HG03571 (cell line): ENCODE results near the gene SHOC2.

Experiments used
- ATAC-seq: cut with Tn5 transposase; IDR thresholded peaks from one replicate; pipeline ENCODE4 v1.9.1; 2021; ENCODE audit not compliant: unreplicated experiment

SHOC2 gene

DNA sequence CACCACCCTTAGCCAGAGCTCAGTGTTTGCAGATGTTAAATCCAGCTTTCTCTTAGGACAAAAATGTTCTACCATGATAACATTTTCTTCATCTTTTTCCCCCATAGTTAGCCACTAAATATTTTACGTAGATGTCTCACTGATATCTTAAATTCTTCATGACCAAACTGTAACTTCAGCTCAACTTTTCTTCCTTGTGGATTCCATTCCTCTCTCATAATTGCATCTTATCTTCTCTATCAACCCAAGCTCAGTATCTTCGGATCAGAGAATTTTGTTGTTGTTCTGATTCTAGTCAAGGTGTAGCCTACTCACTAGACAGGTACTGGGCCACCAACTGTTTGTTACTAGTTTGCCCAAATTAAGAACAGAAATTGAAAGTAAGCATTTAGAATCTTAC is 60.2 kb downstream of the SHOC2 start:
- no peak for ATAC-seq

DNA sequence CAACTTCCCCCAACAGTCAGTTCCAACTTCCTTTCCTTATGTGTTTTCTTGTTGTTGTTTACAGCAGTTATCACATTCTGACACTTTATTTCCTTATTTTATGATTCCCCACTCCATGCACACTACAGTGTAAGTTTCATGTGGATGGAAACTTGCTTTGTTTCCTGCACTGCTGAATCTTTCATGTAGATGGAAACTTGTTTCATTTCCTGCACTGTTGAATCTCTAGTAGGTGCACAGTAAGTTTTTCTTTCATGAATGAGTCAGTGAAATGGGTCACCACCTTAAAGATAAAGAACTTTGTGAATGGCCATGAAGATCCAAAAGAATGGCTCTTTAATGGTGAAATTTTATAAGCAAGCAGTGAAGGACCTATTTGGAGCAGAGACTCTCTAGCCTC is 61.4 kb downstream of the SHOC2 start:
- no peak for ATAC-seq

DNA sequence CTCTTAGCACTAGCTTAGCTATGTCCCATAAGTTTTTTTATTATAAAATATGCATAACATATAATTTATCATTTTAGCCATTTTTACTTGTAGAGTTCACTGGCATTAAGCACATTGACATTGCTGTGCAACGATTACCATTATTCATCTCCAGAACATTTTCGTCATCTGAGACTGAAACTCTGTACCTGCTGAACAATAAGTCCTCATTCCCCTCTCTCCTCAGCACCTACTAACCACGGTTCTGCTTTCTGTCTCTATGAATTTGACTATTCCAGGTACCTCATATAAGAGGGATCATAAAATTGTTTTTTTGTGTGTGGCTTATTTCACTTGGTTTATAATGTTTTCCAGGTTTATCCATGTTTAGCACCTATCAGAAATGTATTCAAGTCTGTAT is 64.1 kb downstream of the SHOC2 start:
- ATAC-seq: no peak

DNA sequence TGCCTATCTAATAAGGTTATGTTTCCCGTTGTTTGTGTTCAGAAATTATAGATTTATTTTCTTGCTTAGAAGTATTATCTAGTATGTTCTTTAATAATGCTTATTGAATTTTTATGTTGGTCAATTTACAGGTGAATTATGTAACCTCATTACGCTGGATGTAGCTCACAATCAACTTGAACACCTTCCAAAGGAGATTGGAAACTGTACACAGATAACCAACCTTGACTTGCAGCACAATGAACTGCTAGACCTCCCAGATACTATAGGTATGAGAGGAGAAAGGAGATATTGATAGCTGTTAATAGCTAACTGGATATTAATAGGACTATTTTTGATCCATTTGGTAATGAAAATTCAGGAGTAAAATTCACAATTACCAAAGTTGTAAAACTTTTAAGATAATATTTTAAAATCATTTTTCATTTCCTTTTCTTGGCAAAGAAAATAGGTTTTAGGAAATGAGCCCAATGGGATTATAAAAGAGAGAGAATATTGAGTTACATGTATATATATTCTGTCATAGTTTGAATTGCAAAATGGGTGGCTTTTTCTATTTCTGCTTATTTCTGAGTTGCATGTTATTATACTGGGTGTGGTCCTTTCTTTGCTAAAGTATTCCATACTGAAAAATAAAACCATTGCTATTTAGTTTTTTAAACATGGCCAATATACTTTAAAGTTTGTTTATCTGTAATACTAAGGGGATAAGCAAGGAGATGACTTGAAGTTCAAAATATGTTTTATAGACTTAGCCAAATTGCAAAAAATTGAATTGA is 66.3 kb downstream of the SHOC2 start:
- no peak for ATAC-seq

DNA sequence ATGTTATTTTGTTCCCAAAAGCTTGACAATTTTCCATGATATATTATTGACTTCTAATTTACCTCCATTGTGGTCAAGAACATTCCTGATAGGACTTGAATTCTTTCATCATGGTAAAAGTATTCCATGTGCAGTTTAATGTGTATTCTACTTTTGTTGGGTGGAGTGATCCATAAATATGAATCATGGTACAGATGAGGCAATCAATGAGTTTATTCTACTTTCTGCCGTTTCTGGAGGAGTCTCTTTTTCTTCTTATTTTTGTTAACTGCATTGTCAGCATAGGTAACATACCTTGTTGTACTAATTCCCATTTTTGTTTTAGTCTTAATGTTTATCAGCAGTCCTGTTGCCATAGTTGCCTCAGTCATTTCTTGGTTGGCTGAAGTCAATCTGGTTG is 69.6 kb downstream of the SHOC2 start:
- ATAC-seq: no peak

DNA sequence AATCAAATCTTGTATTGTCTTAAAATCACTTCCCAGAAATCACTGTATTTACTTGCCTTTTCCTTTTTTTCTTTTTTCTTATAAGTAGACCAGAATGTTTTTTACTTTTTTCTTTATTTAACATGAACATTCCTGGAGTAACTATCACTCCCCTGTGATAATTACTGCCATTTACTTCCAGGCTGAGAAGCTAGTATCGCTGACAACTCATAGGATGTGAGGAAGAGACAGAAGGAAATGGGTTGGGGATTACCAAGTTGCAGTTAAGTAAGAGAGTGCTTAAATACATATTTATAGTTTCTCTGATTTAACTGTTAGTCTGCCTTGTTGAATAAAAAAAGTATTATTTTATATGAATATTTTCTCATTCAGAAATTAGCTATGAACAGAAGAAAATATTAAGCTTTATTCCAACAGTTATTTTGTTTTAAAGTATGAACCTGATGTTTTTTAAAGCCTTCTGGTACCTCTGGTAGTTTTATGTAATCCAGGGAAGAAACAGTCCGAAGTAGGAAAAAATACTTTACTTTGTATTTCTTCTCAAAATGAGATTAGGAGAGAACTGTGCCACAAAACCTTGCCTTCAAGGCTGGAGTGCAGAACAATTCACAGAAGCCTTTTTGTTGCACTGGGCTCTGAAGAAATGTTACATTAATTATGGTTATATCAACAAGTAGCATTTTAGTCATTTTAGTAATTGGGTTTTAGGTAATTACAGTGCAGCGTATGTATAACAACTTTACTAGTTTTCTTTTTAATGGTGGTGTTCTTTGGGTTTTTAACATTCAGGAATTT is 72.8 kb downstream of the SHOC2 start:
- no peak for ATAC-seq

DNA sequence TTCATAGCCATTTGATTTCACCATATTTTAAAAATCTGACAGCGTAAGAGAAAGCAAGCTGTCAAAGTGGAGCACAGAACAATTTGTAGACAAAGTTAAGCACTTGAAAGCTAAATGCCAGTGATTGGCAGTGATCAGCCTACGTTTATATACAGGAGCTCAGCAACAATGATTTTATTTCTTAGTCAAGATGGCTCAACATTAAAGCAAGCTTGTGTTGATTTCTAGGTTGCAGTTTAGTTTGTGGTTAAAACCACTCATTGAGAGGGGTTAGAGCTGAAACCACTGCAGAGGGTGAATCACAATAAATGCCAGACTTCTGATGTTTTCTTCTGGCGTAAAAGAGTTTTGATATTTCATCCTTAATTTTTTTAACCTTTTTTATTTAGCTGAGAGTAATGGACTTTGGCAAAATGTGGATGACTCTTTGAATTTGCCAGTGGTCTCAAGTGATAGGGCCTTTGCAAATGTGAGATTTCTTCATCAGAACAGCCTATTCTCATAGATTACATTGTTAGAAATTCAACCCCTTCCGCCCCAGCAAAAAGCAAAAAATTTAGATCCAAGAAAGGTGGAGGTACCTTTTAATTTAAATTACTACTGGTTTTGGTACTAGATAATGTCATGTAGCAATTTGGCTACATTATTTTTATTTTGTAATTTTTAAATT is 73.8 kb downstream of the SHOC2 start:
- no peak for ATAC-seq

DNA sequence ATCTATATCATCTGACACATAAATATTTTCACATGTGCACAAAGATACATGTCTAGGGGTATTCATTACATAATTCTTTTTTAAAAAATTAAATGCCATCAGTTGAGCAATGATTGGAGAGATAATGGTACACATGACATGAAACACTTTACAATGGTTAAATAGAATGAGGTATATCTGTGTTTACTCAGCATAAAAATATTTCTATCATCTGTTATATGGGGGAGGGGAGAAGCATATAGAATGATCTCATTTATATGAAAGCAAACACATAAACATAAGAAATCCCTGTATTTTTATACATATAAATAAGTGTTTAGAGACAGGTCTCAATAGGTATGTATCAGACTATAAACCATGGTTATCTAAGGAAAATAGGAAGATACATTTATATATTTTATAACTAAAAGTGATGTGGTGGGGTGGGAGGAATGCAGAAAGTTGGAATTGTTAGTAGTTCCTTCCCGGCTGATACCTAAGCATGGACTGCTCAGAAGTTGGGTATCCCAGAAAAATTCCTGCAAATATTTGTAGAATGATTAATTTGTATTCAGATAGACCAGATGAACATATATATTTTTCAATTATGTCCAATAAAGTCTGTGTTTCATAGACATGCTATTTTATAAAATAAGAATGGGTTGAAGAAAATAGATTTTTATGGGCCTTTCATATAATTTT is 75.1 kb downstream of the SHOC2 start:
- ATAC-seq: no peak

DNA sequence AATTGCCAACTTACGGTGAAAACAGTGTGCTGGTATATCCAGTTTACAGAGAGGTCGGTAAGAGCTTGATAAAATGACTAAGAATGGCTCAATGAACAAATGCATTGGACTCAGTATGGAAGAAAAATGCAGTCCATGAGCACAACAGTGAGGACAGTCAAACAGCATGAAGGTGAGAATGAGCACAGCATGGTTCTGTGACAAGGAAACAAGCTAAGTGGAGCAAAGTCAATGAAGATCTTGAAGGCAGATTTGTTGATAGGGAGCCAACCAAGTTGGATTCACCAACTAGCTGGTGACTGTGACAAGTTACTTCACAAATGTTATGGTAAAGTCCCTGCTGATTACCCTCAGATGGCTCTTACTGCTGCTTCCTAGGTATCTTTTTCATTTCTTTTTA is 75.9 kb downstream of the SHOC2 start:
- ATAC-seq: no peak

DNA sequence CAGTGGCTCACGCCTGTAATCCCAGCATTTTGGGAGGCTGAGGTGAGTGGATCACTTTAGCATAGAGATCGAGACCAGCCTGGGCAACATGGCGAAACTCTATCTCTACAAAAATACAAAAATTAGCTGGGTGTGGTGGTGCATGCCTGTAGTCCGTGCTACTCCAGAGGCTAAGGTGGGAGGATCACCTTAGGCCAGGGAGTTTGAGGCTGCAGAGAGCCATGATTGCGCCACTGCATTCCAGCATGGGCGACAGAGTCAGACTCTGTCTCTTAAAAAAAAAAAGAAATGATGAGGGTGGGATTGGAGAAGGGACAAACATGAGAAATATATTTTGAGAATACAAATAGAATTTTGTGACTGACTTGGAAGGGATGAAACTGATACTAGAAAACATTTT is 76.9 kb downstream of the SHOC2 start:
- no peak for ATAC-seq

DNA sequence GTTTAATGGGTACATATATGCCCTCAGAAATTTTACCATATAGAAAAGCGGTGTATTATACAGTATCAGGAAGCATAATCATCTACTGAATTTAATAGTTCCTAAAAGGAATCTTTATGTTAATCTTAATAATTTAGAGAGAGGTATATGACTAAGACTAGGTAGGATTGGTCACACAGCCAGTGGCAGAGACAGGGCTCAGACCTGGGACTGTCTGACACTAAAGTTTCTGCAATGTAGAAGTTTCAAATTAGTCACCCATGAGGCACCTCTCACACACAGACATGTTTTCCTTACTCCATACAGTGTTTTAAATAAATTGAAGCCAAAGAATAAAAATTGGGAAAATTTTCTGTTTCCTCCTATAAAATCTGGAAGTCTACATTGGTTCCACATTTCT is 84.6 kb downstream of the SHOC2 start:
- no peak for ATAC-seq

DNA sequence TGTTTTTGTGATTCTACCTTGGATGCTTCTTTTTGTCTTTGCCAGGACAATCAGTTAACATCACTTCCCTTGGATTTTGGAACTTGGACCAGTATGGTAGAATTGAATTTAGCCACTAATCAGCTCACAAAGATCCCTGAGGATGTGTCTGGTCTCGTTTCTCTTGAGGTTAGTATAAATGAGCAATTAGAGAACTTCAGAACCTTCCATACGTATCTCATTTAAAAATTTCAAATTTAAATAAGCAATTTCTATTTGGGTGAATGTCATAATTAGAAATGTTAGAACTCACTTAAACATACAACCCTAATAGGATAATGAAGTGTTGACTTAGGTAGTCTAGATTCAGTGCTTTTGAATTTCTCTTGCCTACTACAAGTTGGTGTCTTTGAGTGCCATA is 88.1 kb downstream of the SHOC2 start:
- ATAC-seq: no peak

DNA sequence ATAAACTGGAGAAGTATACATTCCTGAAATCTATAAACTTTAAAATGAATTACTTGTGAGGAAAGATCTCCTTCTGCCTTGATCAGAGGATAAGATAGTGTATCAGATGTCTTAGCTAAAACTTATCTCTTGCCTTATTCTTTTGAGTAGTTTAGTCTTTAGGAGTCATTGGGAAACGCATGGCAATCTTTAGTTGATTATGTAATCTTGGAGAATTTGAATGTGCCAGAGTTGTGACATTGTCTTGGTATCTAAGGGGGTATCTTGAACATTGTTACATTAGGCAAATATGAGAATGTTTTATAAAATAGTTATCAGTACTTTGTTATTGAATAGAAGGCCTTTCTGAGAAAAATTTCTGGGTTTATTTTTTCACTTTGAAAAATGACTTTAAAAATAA is 95.8 kb downstream of the SHOC2 start:
- no peak for ATAC-seq

DNA sequence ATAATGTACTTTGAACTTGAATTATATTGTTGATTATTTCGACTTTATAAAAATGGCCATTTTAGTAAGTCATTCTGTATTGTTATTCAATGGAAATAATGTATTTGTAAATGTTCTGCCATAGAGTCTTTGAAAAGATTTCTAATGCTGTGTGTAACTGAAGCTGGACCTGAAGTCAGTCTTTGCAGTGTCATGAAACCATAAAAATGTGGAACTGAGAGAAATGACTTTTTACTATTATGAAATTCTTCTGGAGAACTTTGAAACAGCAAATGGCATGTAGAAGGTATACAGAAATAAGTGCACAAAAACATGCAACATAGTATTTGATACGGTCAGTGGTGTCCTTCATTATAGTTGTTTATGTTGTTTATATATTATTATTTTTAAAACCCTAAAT is 97.7 kb downstream of the SHOC2 start:
- no peak for ATAC-seq

DNA sequence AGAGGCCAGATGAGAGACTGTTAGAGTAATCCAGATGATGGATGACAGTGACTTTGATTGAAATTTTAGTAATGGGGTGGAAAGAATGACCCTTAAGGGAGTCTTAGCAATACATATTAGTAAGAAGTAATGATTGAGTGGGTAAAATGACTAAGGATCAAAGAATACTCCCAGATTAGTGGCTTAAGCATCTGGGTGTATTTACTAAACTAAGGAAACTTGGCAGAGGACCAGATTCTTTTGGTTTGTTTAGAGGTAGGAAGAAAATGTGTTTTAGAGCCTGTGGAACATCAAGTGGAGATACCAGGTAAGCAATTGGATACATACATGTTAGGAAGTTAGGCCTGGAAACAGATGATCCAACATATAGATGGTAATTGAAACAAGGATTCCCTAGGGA is 98.6 kb downstream of the SHOC2 start:
- ATAC-seq: no peak

DNA sequence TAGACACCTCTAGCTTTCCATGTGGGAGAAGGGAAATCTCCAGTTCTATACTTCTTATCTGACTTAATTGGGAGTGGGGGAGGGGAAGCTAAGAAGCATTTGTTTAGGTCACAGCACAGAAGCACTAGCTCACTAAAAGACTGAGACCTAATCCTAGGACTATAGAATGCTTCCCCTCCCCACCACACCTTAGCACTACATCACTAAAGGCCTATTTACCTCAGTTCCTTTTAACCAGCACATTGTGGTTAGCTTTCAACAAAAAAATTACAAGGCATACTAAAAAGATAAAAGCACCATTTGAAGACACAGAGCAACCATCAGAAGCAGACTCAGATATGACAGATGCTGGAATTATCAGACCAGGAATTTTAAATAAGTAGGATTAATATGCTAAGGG is 103.7 kb downstream of the SHOC2 start:
- no peak for ATAC-seq

DNA sequence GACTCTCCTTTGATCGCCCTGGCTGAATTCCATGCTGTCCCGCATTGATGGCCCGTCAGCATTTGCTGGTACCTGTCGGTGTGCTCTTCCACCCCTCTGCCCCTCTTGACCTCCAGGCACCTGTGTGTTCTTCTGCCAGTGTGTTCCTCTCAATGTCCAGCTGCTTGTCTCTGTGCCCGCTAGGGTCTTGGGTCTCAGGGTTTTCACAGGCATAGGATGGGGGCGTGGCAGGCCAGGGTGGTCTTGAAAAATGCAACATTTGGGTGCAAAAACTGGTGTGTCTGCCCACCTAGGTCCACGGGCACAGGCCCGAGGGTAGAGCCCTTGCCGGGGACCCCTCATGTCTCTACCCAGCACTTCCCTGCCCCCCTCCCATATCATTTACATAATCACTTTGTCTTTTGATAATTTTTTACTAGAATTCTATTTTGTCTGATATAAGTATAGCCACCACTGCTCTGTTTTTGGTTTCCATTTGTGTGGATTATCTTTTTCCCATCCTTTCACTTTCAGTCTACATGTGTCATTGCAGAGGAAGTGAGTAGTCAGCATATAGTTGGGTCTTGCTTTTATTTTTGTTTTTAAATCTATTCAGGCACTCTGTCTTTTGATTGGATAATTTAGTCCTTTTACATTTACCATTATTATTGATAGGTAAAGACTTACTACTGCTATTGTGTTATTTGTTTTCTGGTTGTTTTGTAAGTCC is 110.8 kb downstream of the SHOC2 start:
- no peak for ATAC-seq

DNA sequence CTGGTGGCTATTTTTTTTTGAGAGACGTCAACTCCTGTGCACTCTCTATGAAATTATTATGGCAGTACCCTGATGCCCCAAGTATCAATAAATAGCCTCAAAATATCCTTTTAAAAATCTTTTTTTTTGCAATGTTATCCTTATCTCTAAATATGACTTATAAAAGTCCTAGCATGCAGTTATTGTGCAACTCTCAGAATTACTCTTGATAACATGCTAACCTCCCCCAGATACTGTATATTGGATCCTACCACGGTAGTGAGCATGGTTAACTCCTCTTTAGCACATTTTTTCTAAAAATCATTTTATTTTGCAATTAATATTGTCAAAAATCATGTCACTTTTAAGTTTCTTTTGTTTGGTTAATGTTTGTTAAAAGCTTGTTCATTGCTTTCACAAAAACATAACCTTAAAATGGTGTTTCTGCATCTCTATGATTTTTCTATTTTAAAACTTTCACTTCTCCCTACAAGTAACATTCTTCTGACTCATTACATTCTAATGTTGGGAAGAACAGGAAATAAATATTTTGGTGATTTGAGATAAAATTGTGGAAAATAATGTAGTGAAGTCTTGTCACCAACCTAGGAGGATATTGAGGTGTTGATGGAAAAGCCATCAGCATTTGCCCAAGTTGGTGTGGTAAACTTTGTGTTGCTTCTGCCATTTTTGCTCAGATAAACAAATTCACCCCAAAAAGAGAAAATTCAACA is 115.3 kb downstream of the SHOC2 start:
- ATAC-seq: no peak

DNA sequence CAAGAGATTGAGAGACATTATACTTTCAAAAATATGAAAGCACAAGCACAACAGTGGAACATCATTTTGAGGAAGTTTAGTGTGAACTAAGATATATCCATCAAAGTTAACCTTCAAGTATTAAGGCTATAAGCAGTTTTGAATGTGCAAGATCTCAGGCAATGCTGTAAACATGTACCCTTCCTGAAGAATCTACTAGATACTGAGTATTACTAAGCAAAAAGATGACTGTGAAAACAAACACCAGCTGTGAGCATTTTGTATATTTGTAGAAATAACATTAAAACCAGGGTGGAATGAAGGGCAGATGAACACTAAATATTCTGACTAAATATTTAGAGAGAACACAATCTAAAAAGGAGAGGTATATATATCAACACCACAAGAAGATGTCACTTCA is 116.1 kb downstream of the SHOC2 start:
- no peak for ATAC-seq

DNA sequence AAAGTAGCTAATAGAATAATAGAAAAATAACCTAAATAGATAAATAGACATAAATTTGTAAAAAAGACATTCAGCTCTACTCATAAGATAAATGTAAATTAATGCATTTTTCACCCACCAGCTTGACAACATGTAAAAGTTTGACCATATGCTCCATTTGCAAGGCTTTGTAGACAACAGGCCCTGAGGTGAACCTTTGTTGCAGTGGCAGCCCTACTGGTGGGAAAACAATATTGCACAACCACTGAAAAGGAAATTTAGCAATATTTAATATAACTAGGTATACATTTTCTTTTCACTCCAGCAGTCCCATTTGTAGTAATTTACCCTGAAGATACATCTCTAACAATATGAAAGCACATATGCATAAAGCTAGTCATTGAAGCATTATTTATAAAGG is 118.5 kb downstream of the SHOC2 start:
- no peak for ATAC-seq
